Femur (tissue), 1 donor: ENCODE measurements around the gene RASD2.
"Not testable (repeated sequence)": the region's sequence is repeated elsewhere in the genome, so short reads cannot be mapped to it uniquely, and the experiment has no call there.

Experiments used
- DNase-seq: peaks from one replicate; pipeline ENCODE4 v3.0.0-alpha.2; 2017

The RASD2 gene

GRCh38 chr22:35540595-35541253, at the start of gene RASD2:
Gene RASD2 (plus strand): TSS chr22:35540831. CDS start chr22:35546810, 5,979 bp downstream.
- DNase-seq: no peak

- not testable (repeated sequence) for DNase-seq
Observed at GRCh38 chr22:35491061-35491907, 49.3 kb upstream of the RASD2 start.

- DNase-seq: no peak
Observed at GRCh38 chr22:35491908-35492380, 48.7 kb upstream of the RASD2 start.

GRCh38 chr22:35493074-35493473, 47.6 kb upstream of the RASD2 start:
- no peak for DNase-seq

GRCh38 chr22:35495711-35496110, 44.9 kb upstream of the RASD2 start:
- DNase-seq: not testable (repeated sequence)

GRCh38 chr22:35496768-35497312, 43.8 kb upstream of the RASD2 start:
- DNase-seq: no peak

GRCh38 chr22:35498026-35498800, 42.4 kb upstream of the RASD2 start:
- no peak for DNase-seq

GRCh38 chr22:35502836-35503235, 37.8 kb upstream of the RASD2 start:
- DNase-seq: no peak

GRCh38 chr22:35505399-35506258, 35.0 kb upstream of the RASD2 start:
- DNase-seq: no peak

- no peak for DNase-seq
Observed at GRCh38 chr22:35506259-35506570, 34.4 kb upstream of the RASD2 start.

GRCh38 chr22:35507851-35508250, 32.8 kb upstream of the RASD2 start:
- not testable (repeated sequence) for DNase-seq

GRCh38 chr22:35509451-35509850, 31.2 kb upstream of the RASD2 start:
- DNase-seq: no peak

- no peak for DNase-seq
Observed at GRCh38 chr22:35509960-35510359, 30.7 kb upstream of the RASD2 start.

- no peak for DNase-seq
Observed at GRCh38 chr22:35510481-35510934, 30.1 kb upstream of the RASD2 start.

- DNase-seq: no peak
Observed at GRCh38 chr22:35510951-35511350, 29.7 kb upstream of the RASD2 start.

- DNase-seq: no peak
Observed at GRCh38 chr22:35514366-35514765, 26.3 kb upstream of the RASD2 start.

- not testable (repeated sequence) for DNase-seq
Observed at GRCh38 chr22:35515952-35516351, 24.7 kb upstream of the RASD2 start.

- no peak for DNase-seq
Observed at GRCh38 chr22:35516723-35517122, 23.9 kb upstream of the RASD2 start.

GRCh38 chr22:35517207-35517606, 23.4 kb upstream of the RASD2 start:
- DNase-seq: no peak

- DNase-seq: no peak
Observed at GRCh38 chr22:35517769-35518530, 22.7 kb upstream of the RASD2 start.

- DNase-seq: no peak
Observed at GRCh38 chr22:35518811-35519210, 21.8 kb upstream of the RASD2 start.
